Activated T-cell treated with anti-CD3 and anti-CD28 coated beads, Interleukin-2, amount 50 U/mL, for 72 hours (primary cell): ENCODE measurements around the gene MAN1C1. TPM values are rescaled to one million over a fixed set of nuclear protein-coding genes. Genes with fewer than 3 reads are reported as not detected.

Experiments
- ATAC-seq, 2 donors: fragments of 150-1000 bp; cut with Tn5 transposase; replicated peaks in 1 of 2; 2 replicates each; pipeline ENCODE4 v1.10.0; 2021; ENCODE audit warnings: moderate library complexity in 2 of 2, mild to moderate bottlenecking in 1 of 2
- DNase-seq, 2 donors: peaks; one replicate each; pipeline ENCODE4 v3.0.0; 2021 to 2022; ENCODE audit warnings: mixed read lengths in 1 of 2
- H3K27ac Mint-ChIP-seq: one replicate; pipeline ENCODE4 v1.8.0; 2022; ENCODE audit warnings: mild to moderate bottlenecking, moderate library complexity, mixed read lengths
- H3K27me3 Mint-ChIP-seq: one replicate; pipeline ENCODE4 v1.8.0; 2022; ENCODE audit warnings: low read depth, mixed read lengths
- H3K36me3 Mint-ChIP-seq, 2 donors: one replicate each; pipeline ENCODE4 v1.8.0; 2022; ENCODE audit warnings: mixed read lengths in 2 of 2, mild to moderate bottlenecking in 1 of 2; ENCODE audit not compliant: insufficient read depth in 2 of 2
- H3K4me1 Mint-ChIP-seq: one replicate; pipeline ENCODE4 v1.8.0; 2022; ENCODE audit warnings: low read depth, mixed read lengths
- H3K4me3 Mint-ChIP-seq, 2 donors: one replicate each; pipeline ENCODE4 v1.8.0; 2022; ENCODE audit warnings: mild to moderate bottlenecking in 2 of 2, mixed read lengths in 2 of 2, moderate library complexity in 2 of 2
- H3K9me3 Mint-ChIP-seq, 2 donors: one replicate each; pipeline ENCODE4 v1.8.0; 2022; ENCODE audit warnings: mixed read lengths in 2 of 2
- total RNA-seq, 2 donors: library from RNA; stranded (reverse); gene quantifications; one replicate each; pipeline ENCODE4 v1.2.3, GENCODE V29; 2022

MAN1C1 gene
- total RNA-seq, 2 donors from 2014 or later: 9.4 to 13.3 TPM

DNA sequence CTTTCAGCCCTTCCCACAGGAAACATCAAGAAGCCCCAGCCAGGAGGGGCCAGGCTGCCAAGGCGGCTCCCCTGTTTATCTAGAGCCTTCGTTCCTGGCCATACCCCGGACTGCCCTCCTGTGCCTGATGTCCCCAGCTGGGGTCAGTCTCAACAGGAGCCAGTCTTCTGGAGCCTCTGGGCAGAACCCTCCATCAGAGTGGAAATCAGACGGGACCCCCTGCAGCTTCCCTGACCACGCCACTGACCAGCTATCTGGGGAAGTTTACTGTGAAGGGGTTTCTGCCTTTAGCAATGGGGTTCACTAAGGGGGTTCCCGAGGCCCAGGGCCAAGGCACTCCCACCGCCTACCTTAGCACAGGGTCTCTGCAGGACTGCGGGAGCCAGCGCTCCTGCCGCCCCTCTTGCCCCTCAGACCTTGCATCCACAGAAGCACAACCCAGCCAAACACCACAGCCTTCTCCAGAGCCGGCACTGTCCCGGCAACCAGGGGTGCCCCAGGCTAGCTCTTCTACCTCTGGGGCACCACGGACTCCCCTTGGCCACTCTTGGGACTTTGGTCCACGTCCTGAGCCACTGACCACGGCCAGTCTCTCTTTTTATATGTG is 199.6 kb downstream of the MAN1C1 start:
- no peak for ATAC-seq
- Mint-ChIP-seq H3K9me3 (no peaks in the 10 kb centered on the region), H3K27ac (no peak overlapping the region), H3K27me3 (no peaks in the 10 kb centered on the region), H3K36me3 (peaks cover 3 to 5% of the 10 kb centered on the region in 2 donors), H3K4me1 (peaks cover 25% of the 10 kb centered on the region), H3K4me3 (no peak overlapping the region)
- no peak for DNase-seq

DNA sequence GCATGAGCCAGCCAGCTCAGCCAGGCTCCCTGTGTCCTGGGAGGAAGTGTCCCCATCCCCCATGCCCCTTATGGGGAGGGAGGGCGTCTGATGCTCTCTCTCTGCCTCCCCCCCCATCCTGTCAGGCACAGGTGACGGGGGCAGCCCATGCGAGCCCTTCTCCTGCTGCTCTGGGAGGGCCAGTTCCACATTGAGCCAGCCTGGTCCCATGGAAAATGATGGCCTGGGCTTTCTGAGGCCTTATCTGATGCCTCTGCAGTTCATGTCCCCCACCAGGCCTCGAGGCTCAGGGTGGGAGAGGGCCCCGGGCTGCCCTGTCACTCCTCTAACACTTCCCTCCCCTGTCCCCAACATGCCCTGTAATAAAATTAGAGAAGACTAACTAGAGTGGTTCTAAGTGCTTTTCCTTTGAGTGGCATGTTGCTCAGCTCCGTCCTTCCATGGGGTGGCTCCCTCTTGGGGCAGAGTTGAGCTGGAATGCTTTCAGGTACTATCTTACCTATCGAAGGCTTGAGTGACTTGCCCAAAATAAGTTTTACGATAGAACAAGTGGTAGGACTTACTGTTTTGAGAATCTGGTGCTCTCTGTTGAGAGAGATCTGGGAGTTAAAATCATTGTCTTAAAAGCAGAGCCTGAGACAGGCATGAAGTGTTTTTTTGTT is 201.4 kb downstream of the MAN1C1 start:
- ATAC-seq (no peak), DNase-seq (no peak)
- Mint-ChIP-seq H3K27ac (peak overlapping the region; percentile 15), H3K9me3 (no peaks in the 10 kb centered on the region), H3K4me1 (peaks cover 37% of the 10 kb centered on the region), H3K27me3 (no peaks in the 10 kb centered on the region), H3K4me3 (peak overlapping the region; percentile 93 to 99), H3K36me3 (peaks cover 3 to 5% of the 10 kb centered on the region in 2 donors)

- Mint-ChIP-seq H3K4me1 (peaks cover 37% of the 10 kb centered on the region), H3K9me3 (no peaks in the 10 kb centered on the region), H3K4me3 (peak overlapping the region; percentile 93 to 99), H3K27me3 (no peaks in the 10 kb centered on the region), H3K36me3 (peaks cover 5% of the 10 kb centered on the region in 2 donors), H3K27ac (peak overlapping the region; percentile 82)
- DNase-seq (no peak), ATAC-seq (no peak)
Observed at GRCh38 chr1:25818569-25818968, 202.0 kb downstream of the MAN1C1 start.

DNA sequence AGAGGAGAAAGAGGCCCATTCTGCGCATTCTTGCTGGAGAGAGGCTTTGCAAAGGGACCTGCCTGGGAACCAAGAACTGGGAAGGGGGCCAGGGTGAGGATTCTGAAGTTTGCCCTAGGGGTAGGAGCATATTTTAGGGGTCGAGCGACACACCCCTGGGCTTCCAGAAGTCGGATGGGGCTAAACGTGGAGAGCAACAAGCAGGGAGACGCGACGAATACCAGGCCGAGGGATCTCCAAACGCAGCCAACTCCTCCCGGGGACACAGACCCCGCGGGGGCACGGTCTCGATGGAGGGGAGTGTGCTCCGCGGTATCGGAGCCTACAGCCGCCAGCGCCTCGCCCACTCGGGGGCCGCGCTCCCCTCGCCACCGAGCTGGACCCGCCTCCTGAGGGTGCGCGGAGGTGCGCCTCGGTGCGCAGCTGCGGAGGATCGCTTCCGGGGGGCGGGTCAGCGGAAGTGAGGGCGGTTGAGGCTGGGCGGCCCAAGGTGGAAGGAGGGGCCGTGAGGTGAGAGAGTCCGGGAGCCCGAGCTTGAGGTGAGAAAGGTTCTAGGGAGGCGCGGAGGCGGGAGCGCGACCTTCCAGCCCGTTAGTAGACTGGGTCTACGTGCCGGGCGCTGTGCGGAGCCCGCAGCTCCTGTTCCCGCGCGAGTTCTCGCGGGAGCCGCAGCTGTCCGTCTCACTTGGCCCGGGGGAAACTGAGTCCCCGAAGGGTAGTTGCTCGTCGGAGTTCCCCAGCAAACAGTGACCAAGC is 203.1 kb downstream of the MAN1C1 start, which contains the start of gene MTFR1L:
Gene MTFR1L (plus strand): TSS at position 464 of the 756 bp plus-strand sequence. CDS start 3,151 bp downstream, outside the sequence.
- Mint-ChIP-seq H3K27ac (peak within 1 kb of the TSS; percentile 88), H3K4me3 (peak within 1 kb of the TSS; percentile 93 to 99), H3K9me3 (no peaks in the 10 kb centered on the region), H3K4me1 (peaks cover 37% of the 10 kb centered on the region), H3K36me3 (peaks cover 5% of the 10 kb centered on the region in 2 donors), H3K27me3 (no peaks in the 10 kb centered on the region)
- ATAC-seq (peak; percentile 89 to 90), DNase-seq (peak; percentile 97 to 98)

- Mint-ChIP-seq H3K4me1 (peaks cover 37% of the 10 kb centered on the region), H3K9me3 (no peaks in the 10 kb centered on the region), H3K27ac (peak overlapping the region; percentile 88), H3K4me3 (peak overlapping the region; percentile 93 to 99), H3K27me3 (no peaks in the 10 kb centered on the region), H3K36me3 (peaks cover 5% of the 10 kb centered on the region in 2 donors)
- DNase-seq: peak; percentile 79 to 82
- ATAC-seq: peak; percentile 70 to 74
Observed at GRCh38 chr1:25820247-25821111, 203.9 kb downstream of the MAN1C1 start.

- Mint-ChIP-seq H3K4me3 (peak overlapping the region; percentile 88 to 93), H3K9me3 (no peaks in the 10 kb centered on the region), H3K27me3 (no peaks in the 10 kb centered on the region), H3K4me1 (peaks cover 37% of the 10 kb centered on the region), H3K27ac (peak overlapping the region; percentile 88), H3K36me3 (peaks cover 5 to 6% of the 10 kb centered on the region in 2 donors)
- ATAC-seq (no peak), DNase-seq (no peak)
Observed at GRCh38 chr1:25821112-25821476, 204.5 kb downstream of the MAN1C1 start.

- H3K27ac Mint-ChIP-seq: peak overlapping the region; percentile 78
- no peaks in the 10 kb centered on the region for H3K27me3 Mint-ChIP-seq
- H3K4me3 Mint-ChIP-seq: peak overlapping the region; percentile 88 to 93
- H3K4me1 Mint-ChIP-seq: peaks cover 37% of the 10 kb centered on the region
- ATAC-seq (no peak), DNase-seq (no peak)
- H3K36me3 Mint-ChIP-seq: peaks cover 5 to 8% of the 10 kb centered on the region in 2 donors
- H3K9me3 Mint-ChIP-seq: no peaks in the 10 kb centered on the region
Observed at GRCh38 chr1:25821630-25822091, 205.1 kb downstream of the MAN1C1 start.

DNA sequence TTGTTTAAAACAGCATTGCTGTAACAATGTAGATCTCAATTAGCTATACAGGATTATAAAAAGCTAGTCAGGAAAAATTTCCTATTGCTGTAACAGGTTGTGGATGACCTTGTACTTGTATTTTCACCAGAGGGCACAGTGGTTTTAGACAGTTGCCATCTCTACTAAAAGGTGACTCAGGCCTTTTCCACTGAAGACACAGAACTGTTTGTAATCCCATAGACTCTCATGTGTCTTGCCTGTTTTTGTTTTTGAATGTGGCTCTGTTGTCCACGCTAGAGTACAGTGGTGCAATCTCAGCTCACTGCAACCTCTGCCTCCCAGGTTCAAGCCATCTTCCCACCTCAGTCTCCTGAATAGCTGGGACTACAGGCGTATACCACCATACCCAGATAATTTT is 209.0 kb downstream of the MAN1C1 start:
- H3K36me3 Mint-ChIP-seq: peaks cover 3 to 14% of the 10 kb centered on the region in 2 donors
- no peaks in the 10 kb centered on the region for H3K9me3 Mint-ChIP-seq
- no peaks in the 10 kb centered on the region for H3K27me3 Mint-ChIP-seq
- DNase-seq (no peak), ATAC-seq (no peak)
- no peak overlapping the region for H3K4me3 Mint-ChIP-seq
- no peak overlapping the region for H3K27ac Mint-ChIP-seq
- H3K4me1 Mint-ChIP-seq: peaks cover 18% of the 10 kb centered on the region

- DNase-seq (no peak), ATAC-seq (no peak)
- Mint-ChIP-seq H3K4me3 (no peak overlapping the region), H3K4me1 (peaks cover 11% of the 10 kb centered on the region), H3K27me3 (no peaks in the 10 kb centered on the region), H3K27ac (no peak overlapping the region), H3K36me3 (peaks cover 5 to 16% of the 10 kb centered on the region in 2 donors), H3K9me3 (no peaks in the 10 kb centered on the region)
Observed at GRCh38 chr1:25826571-25826970, 210.0 kb downstream of the MAN1C1 start.

GRCh38 chr1:25828491-25828890 is 211.9 kb downstream of the MAN1C1 start:
- Mint-ChIP-seq H3K4me1 (peaks cover 5% of the 10 kb centered on the region), H3K27ac (no peak overlapping the region), H3K4me3 (no peak overlapping the region), H3K9me3 (no peaks in the 10 kb centered on the region), H3K27me3 (no peaks in the 10 kb centered on the region), H3K36me3 (peaks cover 5 to 16% of the 10 kb centered on the region in 2 donors)
- DNase-seq (no peak), ATAC-seq (no peak)

GRCh38 chr1:25829046-25829445 is 212.5 kb downstream of the MAN1C1 start:
- no peak for DNase-seq
- no peaks in the 10 kb centered on the region for H3K9me3 Mint-ChIP-seq
- no peaks in the 10 kb centered on the region for H3K27me3 Mint-ChIP-seq
- no peak overlapping the region for H3K27ac Mint-ChIP-seq
- H3K4me1 Mint-ChIP-seq: peaks cover 5% of the 10 kb centered on the region
- H3K36me3 Mint-ChIP-seq: peaks cover 5 to 20% of the 10 kb centered on the region in 2 donors
- H3K4me3 Mint-ChIP-seq: no peak overlapping the region
- ATAC-seq: no peak

DNA sequence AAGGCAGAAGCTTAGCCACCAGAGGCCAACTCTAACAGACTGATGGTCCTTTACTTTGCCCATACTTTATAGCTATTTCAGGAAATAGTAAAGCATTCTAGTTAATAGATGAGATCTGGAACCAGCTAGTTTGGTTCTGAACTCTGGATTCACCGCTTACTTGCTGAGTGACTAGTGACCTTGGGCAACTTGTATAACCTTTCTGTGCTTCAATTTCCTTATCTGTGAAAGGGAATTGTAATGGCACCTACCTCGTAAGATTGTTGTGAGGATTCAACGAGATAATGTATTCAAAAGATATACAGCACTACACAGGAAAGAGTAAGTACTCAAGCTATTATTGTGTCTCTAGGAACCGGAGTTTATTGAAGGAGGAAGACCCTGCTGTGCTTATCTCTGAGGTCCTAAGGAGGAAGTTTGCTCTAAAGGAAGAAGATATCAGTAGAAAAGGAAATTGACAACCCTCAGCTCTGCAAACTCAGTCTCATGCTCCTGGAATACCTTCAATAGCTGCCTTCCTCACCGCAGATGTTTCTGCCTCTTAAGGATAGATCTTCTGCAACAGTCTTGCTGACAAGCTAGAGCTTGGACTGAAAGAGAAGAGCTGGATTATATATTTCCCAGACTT is 215.1 kb downstream of the MAN1C1 start:
- no peak for DNase-seq
- peaks cover 5% of the 10 kb centered on the region for H3K4me1 Mint-ChIP-seq
- ATAC-seq: no peak
- no peak overlapping the region for H3K4me3 Mint-ChIP-seq
- H3K36me3 Mint-ChIP-seq: peaks cover 5 to 27% of the 10 kb centered on the region in 2 donors
- H3K27me3 Mint-ChIP-seq: no peaks in the 10 kb centered on the region
- no peaks in the 10 kb centered on the region for H3K9me3 Mint-ChIP-seq
- no peak overlapping the region for H3K27ac Mint-ChIP-seq
